GM03348 (cell line): ENCODE measurements around the gene GARIN5A.

Source experiments
- DNase-seq: peaks from one replicate; pipeline ENCODE4 v3.0.0; 2012; ENCODE audit warnings: low spot score

Gene GARIN5A

DNA sequence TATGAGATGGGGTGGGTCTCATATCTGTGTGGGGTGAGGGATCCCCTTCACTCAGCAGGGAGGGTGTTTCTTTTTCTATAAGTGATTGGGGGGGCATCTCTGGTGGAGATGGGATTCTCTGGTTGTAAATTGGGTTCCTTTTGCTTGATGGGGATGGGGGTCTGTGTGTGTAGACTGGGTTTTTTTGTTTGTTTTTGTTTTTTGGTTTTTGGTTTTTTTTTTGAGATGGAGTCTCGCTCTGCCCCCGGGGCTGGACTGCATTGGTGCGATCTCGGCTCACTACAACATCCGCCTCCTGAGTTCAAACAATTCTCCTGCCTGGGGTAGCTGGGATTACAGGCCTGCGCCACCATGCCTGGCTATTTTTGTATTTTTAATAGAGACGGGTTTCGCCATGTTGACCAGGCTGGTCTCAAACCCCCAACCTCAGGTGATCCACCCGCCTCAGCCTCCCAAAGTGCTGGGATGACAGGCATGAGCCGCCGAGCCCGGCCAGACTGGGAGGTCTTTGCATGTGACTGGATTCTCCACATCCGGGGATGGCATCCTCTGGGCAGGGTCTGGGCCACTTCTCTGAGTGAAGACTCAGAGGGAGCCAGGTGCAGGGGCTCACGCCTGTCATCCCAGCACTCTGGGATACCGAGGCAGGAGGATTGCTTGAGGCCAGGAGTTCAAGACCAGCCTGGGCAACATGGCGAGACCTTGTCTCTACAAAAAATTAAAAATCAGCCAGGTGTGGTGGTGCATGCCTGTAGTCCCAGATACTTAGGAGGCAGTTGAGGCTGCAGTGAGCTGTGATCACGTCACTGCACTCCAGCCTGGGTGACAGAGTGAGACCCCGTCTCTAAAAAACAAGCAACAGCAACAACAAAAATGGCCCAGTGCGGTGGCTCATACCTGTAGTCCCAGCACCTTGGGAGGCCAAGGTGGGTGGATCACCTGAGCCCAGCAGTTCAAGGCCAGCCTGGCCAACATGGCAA lies 43.2 kb downstream of the GARIN5A start:
- no peak for DNase-seq

DNA sequence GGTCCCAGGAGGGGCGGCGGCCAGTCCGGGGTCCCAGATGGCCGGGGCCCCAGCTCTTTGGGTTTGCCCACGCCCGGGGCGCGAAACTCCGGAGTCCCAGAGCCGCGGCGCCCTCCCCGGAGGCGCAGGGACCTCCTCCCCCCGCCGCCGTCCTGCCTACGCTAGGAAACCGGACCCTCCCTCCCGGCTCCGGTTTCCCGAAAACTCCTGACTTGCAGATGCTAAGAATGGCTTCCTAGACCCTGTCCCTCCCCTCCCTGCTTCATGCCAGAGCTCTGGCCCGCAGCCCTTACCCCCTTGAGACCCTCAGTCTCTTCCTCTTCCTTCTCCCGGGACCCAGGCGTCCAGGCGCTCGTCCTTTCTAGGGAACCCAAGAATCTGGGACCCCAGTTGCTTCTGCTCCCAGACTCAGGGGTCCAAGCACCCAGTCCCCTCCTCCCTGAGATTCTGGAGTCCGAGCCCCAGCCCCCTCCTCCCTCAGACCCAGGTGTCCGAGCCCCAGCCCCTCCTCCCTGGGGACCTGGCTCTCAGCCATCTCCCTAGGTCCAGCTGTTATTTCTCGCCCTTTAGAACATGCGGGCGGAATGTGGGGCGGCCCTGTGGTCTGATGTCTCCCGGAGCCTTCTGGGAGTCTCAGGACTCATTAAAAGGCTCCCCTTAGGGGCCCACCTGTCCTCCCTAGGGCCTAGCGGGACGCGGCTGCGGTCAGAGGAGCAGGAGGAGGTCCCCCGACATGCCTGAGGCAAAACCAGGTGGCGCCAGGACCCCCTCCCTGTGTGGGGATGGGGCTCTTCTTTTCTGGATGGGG lies 44.2 kb downstream of the GARIN5A start, which contains the start of gene MYBPC2:
TSS of gene MYBPC2 (plus strand) at position 672 of the 808 bp plus-strand sequence. CDS start at position 734, 62 bp downstream.
- DNase-seq: peak; percentile 26

DNA sequence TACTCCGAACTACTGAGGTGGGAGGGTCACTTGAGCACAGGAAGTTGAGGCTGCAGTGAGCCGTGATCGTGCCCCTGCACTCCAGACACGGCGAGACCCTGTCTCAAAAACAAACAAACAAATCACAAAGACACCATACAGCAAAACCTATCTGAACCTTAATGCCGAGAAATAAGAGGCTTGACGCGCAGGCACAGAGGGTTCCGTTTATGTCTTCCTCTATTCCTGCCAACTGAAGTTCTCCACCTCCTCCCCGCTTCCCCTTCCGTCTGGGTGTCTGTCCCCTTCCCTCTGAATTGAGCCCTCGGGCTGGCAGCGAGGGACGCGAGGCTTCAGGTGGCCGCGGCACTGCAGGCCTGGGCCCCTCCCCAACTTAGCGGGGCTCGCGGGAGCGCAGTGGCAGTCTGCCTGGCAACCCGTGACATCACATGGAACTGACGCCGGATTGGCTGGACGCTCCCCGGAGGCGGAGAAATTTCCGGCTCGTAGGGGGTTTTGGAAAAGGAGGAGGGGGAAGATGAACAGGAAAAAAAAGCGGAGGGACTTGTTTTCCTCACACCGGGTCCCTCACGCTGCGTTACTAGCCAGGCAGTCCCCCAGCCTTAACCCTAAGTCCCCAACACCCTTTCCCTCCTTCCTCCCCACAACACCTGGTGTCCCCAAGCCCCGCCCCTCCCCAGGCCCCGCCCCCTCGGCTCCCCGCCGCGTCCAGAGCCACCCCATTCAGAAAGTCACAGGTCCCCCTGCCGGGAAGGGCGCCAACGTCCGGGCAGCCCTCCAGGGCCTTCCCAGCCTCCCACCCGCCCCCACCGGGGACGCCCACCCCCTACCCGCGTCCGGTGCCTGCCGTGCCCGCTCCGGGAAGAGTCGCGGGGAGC lies 45.1 kb downstream of the GARIN5A start:
- DNase-seq: peak; percentile 96

DNA sequence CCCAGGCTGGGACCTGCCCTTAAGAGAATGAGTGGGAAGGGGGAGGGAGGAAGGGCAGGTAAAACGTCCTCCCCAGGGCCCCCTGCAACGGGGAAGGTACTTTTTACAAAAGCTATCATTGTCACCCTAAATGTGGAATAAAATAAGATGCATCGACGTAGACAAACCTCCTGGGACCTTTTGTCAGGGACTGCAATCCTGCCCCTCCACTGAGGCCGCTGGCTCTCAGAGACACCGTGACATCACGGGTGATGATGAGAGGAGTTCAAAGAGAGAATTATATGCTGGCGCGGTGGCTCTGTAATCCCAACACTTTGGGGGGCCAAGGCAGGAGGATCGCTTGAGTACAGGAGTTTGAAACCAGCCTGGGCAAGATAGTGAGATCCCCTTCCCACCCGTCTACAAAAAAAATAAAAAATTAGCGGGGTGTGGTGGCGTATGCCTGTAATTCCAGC lies 45.7 kb downstream of the GARIN5A start:
- DNase-seq: no peak

DNA sequence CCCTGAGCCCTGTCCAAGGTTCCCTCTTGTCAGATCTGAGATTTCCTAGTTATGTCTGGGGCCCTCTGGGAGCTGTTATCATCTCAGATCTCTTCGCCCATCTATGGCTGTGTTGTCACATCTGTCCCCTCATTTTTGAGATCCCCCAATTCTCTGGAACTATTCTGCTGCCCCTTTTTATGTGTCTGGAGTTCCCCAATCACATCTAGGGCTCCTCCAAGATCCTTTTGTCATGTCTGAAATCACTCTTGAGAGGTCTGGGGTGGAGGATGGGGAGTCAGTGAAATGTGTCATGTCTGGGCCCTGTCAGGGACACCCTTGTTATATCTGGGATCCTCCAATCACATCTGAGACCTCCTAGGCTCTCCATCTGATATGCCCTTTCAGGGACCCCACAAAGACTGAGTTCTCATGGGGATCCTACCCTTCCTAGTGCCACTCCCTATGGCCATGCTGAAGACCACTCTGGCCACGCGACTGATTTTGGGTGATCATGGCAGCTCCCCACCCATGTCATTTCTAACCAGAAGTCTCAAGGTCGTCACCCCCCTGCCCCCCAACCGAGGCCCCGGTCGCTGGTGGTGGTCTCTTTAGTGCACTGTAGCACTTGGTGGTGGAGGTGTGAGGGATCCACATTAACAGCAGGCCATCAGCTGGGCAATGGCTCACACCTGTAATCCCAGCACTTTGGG lies 47.7 kb downstream of the GARIN5A start:
- no peak for DNase-seq

DNA sequence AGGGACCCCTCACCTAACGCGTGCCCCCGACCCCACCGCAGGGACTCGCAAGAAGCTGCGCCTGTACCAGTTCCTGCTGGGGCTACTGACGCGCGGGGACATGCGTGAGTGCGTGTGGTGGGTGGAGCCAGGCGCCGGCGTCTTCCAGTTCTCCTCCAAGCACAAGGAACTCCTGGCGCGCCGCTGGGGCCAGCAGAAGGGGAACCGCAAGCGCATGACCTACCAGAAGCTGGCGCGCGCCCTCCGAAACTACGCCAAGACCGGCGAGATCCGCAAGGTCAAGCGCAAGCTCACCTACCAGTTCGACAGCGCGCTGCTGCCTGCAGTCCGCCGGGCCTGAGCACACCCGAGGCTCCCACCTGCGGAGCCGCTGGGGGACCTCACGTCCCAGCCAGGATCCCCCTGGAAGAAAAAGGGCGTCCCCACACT lies 48.6 kb downstream of the GARIN5A start:
- DNase-seq: peak; percentile 85

DNA sequence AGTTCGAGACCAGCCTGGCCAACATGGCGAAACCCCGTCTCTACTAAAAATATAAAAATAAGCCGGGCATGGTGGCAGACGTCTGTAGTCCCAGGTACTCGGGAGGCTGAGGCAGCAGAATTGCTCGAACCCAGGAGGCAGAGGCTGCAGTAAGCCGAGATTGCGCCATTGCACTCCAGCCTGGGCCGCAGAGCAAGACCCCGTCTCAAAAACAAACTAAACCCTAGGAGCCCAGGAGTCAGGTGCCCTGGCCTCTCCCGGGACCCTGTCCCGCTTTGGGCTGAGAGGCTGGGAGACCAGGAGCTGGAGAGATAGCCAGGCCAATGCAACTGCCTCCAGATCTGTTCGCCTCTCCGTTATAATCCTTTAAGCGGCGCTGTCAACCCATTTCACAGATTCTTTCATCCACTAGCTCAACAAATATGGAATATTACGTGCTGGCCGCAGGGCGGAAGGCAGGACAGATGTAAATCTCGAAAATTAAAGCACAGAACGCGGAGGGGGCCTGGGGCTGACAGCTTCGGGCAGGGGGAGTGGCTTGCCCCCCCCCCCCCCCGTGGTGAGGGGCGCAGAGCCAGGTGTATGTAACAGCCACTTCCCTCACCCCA lies 49.2 kb downstream of the GARIN5A start:
- no peak for DNase-seq

DNA sequence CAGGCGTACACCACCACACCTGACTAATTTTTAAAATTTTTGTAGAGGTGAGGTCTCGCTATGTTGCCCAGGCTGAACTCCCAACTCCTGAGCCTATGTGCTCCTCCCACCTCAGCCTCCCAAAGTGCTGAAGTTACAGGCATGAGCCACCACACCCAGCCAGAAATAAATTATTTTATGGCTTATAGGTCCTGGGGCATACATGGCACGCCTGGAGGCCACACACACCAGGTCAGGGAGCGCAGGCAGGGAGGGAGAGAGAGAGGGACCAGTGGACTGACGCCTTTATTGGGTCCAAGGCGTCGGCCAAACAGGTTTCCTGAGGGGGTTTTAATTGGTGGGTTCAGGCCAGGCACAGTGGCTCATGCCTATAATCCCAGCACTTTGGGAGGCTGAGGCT lies 51.1 kb downstream of the GARIN5A start:
- DNase-seq: no peak

DNA sequence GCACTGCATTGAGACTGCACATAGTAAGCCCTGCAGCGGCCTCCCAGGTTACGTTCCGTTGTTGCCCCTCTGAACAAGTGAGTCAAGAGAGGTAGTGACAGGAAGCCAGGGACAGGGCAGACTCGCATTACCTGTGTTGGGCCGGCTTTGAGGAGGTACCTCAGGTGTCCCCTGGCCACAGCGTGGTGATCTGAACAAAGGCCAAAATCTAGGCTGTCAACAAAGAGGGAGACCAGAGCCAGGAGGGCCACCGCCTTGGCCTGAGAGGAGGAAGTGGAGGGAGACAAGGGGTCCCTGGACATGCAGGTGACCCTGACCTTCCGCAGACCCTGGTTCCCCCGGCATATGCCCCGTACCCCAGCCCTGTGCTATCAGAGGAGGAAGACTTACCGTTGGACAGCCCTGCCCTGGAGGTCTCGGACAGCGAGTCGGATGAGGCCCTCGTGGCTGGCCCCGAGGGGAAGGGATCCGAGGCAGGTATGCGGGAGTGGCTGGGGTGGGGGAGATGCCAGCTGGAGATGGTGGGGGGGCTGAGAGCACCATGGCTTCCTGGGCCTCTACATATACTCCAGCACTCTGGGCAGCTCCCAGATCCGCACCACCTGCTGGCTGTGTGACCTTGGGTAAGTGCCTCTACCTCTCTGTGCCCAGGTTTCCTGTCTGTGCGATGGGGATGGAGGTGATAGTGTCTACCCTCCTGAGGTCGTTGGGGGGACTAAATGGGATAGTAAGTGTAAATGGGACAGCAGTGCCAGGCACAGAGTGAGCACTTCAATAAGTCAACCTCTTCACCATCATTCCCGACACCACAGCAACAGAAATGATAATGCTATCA lies 53.2 kb downstream of the GARIN5A start:
- no peak for DNase-seq

DNA sequence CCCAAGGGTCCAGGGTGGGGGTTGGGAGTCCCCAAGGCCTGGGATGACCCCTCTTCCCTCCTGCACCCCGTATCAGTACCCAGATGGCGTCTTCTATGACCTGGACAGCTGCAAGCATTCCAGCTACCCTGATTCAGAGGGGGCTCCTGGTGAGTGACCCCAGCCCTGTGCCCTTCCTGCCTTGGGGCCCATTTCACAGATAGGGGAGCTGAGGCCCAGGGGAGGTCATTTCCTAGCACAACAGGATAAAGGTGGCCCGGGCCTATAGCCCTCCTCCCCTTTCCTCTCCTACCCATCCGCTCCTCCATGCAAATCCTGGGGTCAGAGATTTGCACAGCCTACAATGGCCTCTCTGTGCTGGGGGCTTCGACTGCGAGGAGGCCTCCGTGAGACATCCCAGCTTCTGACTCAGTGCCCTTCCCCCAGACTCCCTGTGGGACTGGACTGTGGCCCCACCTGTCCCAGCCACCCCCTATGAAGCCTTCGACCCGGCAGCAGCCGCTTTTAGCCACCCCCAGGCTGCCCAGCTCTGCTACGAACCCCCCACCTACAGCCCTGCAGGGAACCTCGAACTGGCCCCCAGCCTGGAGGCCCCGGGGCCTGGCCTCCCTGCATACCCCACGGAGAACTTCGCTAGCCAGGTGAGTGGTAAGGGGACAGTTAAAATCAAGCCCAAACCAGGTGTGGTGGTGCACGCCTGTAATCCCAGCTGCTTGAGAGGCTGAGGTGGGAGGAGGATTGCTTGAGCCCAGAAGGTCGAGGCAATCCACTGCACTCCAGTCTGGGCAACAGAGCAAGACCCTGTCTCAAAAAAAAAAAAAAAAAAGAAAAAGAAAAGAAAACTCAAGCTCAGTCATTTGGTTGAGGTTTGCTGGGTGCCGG lies 54.0 kb downstream of the GARIN5A start:
- DNase-seq: no peak

DNA sequence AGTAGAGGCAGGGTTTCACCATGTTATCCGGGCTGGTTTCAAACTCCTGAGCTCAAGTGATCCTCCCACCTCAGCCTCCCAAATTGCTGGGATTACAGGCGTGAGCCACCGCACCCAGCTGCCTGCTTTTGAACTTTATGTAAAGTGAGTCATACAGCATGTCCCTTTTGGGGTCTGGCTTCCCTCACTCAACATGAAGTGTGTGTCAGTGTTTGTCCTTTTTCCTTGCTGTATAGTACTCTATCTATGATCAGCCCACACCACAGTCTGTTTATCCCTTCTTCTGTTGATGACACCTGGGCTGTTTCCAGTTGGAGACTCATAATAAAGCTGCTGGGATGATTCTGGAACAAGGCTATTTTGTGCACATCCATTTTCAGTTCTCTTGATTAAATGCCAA lies 55.8 kb downstream of the GARIN5A start:
- DNase-seq: no peak

DNA sequence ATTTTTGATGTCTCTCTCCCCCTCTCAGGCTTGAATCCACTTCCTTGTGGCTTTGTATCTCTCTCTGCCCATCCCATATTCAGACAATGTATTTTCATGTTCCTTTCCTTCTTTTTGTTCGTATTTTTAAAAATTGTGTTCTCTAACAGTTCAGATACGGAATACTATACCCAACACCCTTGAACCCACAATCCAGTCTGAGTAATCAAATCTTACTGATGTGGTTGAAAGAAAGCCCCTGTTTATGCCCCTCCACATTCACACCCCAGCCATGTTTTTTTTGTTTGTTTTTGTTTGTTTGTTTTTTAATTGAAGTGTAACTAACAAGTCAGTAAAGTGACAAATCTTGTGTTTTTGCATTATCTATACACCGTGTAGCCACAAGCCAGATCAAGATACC lies 56.5 kb downstream of the GARIN5A start:
- DNase-seq: no peak

DNA sequence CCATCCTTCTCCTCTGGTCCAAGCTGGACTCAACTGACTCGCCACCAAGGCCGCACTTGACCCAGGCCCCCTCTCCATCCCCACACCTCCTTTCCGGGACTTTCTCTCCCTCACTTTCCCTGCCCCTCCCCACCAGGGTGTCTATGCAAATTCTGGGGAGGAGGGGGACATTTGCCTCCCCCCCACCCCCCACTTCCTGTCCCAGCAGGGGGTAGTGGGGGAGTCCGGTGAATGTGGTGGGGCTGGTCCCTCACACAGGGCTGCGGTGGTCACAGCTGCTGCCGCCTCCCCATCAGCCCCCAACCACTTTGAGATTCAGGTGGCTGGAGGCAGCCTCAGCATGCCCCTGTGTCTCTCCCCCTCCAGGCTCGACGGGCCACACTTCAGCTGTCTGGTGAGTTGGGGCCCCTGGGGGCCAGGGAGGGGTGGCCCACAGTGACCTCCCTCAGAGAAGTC lies 57.0 kb downstream of the GARIN5A start:
- DNase-seq: no peak

DNA sequence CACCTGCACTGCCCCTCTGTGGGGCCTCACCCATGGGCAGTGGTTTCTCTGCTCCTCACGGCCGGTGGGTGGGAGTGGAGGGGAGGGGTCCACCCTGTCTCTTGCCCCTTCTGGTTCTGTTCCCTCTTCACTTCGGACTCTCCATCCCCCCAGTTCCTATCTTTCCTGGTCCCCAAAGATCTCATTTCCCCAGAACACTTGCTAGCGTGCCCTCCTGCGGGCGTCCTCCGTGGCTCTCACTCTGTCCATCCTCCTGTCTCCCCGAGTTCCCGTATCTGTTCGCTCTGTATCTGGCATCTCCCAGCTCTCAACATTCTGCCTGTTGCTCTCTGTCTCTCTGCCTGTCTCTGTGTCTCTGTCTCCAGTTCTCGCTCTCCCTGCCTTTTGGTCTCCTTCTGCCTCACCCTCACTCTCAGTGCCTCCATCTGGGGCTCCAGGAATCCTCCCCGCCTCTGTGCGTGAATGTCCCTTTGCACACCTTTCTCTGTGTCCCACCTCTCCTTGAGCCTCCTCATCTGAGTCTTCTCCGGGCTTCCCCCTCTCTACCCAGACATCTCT lies 57.5 kb downstream of the GARIN5A start:
- DNase-seq: no peak

DNA sequence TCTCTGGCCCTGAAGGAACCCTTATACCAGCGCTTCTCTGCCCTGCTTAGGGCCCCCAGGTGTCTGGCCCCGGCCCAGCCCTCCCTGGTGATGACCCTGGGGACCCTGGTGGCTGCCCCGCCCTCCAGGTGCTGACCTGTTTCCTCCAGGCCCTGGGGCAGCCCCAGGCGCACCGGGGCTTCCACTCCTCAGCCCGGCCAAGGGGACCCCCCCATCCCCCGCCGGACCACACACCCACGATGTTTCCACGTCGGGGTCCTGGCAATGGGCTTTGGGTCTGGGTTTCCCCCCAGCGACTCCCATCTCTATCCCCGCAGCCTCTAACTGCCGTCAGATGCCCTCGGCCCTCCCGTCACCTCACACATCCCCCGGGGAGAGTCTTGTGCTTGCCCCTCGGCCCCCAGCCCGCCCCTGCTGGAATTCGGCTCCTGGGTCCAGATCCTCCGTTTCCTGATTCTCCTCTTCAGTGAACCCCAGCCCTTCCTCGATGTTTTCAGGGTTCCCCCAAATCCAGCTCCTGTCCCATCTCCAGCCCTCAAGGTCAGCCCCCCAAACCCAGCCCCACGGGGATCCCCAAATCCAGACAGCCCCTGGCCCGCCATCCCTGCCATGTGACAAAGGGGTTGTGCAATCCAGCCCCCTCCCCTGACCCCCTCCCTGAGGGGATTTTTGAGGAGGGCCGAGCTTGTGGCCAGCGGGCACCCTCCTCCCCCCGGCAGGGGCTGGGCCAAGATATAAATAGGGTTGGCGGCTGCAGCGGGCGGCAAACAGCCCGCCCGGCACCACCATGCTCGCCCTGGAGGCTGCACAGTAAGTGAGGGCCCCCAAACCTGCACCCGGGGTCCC lies 58.2 kb downstream of the GARIN5A start, which contains the start of gene SPIB:
TSS of gene SPIB (plus strand) at position 763 of the 846 bp plus-strand sequence. CDS start at position 788, 25 bp downstream.
- no peak for DNase-seq

DNA sequence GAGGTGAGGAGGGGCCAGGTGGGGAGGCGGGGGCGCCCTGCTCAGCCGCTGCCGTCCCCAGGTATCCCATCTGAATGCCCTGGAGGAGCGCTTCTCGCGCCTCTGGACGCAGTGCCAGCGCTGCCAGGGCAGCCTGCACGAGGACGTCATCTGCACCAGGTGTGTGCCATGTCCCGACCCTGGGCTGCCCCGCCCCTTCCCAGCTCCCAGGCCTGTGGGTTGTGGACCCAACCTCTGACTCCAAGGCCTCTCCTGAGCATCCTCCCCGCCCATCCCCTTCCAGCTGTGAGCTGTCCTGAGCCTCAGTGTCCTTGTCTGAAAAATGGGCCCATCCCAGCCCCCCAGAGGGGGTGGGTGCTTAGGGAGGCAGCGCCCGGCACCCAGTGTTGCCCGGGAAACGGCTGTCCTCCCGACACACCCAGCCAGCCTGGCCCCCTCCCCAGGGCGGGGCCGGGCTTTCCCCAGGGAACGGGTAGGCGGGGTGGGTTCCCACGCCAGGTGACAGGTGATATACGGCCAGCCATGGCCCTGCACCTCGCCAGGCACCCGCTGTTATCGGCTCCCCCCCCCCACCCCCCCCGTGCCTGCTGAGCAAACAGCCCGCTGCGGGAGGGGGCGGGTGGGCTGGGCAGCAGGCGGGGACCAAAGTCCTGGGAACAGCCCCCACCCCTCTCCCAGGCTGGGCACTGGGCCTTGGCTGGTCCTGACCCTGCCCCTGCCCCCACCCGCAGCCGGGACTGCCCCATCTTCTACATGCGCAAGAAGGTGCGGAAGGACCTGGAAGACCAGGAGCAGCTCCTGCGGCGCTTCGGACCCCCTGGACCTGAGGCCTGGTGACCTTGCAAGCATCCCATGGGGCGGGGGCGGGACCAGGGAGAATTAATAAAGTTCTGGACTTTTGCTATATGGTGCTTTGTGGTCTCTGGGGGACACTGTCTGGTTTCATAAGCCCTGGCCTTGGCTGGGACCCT lies 59.3 kb downstream of the GARIN5A start:
- DNase-seq: no peak
